Stimulated activated CD4-positive, alpha-beta T cell treated with anti-CD3 and anti-CD28 coated beads, Interleukin-15, amount 100 ng/mL, for 24 hours (primary cell): ENCODE data around the gene LARGE2.
"Not testable (repeated sequence)": the region's sequence is repeated elsewhere in the genome, so short reads cannot be mapped to it uniquely, and the experiment has no call there.

Experiments used
- DNase-seq: peaks from one replicate; pipeline ENCODE4 v3.0.0-alpha.2; 2020

LARGE2 gene

DNA sequence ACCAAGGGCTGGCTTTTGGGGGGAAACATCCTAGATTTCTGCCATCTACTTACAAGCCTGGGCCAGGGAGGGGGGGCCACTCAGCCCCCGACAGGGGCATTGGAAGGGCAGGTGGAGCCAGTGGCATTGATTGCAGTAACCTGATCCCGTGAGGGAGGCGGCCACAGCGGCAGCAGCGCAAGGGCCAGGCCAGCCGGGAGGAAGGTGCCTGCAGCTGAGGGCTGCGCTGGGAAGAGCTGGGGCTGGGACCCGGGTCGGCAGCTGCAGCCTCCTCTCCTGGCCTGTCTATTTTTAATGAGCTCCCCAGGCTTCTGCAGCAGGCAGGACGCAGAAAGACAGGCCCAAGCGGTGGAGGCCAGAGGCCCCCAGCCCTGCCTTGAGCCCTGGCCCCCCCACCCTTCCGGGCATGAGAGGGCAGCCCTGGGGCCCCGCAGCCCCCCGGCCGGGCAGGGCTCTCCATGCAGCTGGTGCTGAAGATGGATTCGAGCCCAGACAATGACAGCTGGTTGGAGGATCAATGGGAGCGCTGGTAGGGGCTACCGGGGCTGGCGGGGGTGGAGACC is 26.0 kb upstream of the LARGE2 start:
- DNase-seq: no peak

DNA sequence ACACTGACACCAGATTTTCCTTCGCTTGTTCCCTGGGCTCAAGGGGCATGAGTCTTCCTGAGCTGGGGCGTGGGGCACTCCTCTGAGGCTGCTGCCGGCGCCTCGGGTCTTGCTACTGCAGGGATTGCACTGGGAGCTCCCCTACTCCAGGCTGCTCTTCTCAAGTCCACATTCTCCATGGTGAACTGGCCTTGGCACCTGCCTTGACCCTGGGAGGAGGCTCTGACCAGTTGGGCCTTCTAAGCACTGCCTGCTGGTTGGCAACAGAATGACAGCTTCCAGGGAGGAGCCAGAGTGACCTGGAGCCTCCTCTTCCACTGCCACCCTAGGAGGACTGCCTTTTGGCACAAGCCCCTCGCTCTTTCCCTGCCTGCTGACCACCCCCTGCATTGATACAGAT is 24.9 kb upstream of the LARGE2 start:
- no peak for DNase-seq

DNA sequence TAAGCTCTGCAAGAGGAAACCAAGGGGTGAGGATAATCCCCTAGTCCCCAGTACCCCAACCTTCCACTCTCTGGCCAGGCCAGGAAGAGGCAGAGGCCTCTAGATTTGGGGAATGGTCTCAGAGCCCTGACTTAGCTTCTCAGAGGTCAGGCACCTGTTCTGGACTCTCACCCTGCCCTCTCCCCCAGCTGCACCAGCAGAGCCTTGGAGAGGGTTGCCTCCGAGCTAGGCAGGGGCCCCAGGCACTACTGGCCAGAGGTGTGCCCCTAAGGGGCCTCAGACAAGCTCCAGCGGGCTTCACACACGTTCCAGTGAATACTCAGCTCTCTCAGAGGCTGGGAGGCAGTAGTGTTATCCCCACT is 23.4 kb upstream of the LARGE2 start:
- DNase-seq: no peak

DNA sequence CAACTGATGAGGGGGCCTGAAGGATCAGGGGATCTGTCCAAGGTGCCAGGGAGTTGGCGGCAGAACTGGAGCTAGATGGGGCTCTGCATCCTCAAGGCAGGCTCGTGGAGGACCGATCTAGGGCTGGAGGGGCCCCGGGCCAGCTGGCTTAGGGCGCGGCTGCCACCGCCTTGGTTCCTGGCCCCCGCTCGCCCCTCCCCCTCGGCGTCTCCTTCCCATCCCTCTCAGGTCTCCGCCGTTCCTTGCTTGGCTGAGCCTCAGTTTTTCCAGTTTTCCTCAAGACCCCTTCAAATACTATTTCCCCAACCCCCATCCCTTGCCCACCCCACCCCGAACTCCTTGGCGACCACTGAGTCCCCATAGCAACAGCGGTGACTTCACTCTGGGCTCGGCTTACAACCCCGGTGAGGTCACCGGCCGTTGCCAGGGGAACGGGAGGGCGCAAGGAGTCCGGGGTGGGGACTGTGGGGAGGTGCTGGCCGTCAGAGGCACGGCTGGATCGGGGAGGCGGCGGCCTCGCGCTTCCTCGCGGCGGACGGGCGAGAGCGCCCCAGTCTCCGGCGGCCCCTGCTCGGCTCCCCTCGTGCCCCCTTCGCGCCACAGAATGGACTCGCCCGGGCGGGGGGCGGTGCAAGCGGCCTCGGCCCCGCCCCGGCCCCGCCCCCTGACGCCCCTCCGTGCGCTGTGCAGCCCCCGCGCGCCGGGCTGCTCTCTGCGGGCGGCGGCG is 22.8 kb upstream of the LARGE2 start:
- DNase-seq: peak; percentile 76

DNA sequence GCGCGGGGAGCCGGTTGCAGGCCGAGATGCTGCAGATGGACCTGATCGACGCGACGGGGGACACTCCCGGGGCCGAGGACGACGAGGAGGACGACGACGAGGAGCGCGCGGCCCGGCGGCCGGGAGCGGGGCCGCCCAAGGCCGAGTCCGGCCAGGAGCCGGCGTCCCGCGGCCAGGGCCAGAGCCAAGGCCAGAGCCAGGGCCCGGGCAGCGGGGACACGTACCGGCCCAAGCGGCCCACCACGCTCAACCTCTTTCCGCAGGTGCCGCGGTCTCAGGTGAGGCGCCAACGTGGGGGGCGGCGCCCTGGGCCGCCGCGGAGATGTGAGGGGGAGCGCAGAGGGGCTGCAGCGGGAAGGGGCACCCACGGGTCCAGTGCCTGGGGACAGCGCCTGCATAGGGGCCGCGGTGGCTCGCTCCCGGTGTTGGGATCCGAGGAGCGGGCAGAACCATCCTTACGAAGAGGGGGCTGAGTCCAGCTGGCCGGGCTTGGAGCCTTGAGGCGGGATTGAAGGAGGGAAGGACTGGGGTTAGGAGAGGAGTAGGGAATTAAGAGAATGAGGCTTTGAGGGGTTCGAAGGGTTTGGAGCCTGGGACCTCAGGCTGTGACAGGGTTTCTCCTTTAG is 22.2 kb upstream of the LARGE2 start:
- not testable (repeated sequence) for DNase-seq

DNA sequence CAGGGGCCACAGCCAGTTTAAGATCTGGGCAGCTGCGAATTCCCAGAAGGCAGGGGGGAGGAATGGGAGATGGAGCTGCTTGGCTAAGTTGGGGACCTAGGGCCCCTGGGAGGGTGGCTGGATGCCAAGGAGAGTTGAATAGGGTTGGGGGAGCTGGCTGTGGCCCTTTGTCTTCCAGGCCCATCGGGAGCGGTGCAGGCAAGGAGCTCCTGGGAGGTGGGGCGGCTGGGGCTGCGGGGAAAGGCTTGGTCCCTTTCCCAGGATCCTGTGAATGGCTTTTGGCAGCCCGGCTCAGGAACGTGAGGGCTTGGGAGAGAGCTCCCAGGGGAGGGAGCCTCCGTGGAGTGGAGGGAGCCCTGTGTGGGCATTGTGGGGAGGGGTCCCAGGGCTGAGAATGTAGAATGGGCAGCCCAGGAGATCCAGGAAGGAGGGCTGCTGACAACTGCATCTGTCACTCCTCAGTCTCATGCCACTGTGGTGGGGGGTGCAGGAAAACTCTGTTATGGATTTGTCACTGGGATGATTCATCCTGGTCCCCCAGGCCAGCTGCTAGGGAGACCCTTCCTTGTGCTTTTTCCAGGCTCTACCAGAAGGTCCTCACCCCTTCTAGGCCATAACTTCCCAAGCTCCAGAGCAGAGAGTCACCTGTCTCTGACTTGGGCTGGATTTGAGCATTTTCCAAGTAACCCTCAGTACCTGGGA is 21.4 kb upstream of the LARGE2 start:
- no peak for DNase-seq

DNA sequence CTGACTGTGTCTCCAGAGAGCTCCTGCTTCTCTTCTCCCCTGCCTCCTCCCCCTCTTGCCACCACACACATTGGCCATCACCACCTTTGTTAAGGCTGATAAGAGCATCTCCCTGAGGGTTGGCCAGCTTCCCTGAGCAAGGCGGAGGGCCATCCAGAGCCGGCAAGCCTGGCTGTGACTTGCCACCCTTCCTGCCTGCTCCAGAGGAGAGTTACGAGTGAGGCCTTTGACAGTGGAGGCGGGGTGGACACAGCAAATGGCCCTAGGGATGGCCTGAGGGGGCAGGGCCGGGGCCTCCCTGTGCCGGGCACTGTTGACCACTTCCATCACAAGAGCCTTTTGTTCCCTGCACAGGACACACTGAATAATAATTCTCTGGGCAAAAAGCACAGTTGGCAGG is 20.8 kb upstream of the LARGE2 start:
- DNase-seq: no peak

DNA sequence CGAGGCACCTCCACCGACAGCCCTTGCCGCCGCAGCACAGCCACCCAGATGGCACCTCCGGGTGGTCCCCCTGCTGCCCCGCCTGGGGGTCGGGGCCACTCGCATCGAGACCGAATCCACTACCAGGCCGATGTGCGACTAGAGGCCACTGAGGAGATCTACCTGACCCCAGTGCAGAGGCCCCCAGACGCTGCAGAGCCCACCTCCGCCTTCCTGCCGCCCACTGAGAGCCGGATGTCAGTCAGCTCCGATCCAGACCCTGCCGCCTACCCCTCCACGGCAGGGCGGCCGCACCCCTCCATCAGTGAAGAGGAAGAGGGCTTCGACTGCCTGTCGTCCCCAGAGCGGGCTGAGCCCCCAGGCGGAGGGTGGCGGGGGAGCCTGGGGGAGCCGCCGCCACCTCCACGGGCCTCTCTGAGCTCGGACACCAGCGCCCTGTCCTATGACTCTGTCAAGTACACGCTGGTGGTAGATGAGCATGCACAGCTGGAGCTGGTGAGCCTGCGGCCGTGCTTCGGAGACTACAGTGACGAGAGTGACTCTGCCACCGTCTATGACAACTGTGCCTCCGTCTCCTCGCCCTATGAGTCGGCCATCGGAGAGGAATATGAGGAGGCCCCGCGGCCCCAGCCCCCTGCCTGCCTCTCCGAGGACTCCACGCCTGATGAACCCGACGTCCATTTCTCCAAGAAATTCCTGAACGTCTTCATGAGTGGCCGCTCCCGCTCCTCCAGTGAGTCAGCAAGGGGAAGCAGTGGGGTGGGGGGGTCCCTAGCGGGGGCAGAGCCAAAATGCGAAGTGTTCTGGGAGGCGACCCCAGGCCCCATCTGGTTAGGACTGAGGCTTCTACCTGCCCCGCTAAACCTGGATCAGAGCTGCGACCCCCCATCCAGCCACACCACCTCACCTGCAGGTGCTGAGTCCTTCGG is 19.7 kb upstream of the LARGE2 start:
- DNase-seq: no peak

DNA sequence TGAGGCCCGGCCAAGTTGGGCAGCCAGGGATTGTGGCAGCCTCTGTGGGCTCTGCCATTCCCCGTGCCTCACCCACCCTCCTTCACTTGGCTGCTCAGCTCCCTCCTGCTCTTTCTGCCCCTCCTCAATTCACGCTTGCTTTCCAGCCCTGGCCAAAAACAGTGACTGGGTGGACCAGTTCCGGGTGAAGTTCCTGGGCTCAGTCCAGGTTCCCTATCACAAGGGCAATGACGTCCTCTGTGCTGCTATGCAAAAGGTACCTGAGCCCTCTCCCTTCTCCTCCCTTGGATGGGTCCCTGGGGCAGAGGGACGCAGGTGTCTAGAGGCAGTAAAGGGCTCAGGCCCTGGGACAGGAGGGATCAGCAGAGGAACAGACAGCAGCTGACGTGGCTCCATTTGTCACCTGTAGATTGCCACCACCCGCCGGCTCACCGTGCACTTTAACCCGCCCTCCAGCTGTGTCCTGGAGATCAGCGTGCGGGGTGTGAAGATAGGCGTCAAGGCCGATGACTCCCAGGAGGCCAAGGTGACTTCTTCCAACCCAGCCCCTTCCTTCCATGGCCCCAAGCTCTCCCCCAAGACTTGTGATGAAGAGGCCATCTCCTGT is 18.0 kb upstream of the LARGE2 start:
- no peak for DNase-seq

DNA sequence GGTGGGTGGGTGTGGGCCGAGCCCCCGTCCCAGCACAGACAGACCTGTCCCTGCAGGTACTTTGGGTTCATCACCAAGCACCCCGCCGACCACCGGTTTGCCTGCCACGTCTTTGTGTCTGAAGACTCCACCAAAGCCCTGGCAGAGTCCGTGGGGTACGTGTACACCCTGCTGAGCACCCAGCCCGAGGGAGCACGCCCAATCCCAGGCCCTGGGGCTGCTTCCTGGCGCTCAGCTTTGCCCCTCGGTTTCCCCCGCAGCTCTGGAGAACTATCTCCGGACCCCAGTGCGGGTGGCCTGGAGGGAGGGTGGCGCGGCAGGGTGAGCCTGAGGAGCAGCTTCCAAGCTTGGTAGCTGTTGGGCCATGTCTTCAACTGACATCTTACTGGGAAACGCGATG is 17.4 kb upstream of the LARGE2 start:
- DNase-seq: no peak

DNA sequence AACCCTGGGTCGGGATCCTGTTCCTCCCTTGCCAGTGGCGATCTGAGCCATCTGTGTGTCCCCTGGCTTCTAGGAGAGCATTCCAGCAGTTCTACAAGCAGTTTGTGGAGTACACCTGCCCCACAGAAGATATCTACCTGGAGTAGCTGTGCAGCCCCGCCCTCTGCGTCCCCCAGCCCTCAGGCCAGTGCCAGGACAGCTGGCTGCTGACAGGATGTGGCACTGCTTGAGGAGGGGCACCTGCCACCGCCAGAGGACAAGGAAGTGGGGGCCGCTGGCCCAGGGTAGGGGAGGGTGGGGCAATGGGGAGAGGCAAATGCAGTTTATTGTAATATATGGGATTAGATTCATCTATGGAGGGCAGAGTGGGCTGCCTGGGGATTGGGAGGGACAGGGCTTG is 16.9 kb upstream of the LARGE2 start:
- not testable (repeated sequence) for DNase-seq

DNA sequence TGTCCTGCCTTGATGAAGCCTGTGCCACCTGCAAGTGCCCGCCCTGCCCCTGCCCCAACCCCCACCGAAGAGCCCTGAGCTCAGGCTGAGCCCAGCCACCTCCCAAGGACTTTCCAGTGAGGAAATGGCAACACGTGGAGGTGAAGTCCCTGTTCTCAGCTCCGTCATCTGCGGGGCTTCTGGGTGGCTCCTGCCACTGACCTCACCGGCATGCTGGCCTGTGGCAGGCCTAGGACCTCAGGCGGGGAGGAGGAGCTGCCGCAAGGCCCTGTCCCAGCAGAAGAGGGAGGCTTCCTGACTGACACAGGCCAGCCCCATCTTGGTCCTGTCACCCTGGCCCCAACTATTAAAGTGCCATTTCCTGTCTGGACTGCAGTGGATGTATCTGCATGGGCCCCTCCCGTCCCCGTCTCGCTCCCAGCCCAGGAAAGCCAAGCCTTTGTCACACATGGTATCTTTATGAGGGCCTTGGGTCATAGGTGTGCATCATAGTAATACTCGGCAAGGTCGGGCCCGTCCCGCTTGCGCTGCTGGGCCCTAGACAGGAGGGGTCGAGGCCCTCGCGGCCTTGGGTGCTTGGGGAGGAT is 16.3 kb upstream of the LARGE2 start:
- DNase-seq: no peak

DNA sequence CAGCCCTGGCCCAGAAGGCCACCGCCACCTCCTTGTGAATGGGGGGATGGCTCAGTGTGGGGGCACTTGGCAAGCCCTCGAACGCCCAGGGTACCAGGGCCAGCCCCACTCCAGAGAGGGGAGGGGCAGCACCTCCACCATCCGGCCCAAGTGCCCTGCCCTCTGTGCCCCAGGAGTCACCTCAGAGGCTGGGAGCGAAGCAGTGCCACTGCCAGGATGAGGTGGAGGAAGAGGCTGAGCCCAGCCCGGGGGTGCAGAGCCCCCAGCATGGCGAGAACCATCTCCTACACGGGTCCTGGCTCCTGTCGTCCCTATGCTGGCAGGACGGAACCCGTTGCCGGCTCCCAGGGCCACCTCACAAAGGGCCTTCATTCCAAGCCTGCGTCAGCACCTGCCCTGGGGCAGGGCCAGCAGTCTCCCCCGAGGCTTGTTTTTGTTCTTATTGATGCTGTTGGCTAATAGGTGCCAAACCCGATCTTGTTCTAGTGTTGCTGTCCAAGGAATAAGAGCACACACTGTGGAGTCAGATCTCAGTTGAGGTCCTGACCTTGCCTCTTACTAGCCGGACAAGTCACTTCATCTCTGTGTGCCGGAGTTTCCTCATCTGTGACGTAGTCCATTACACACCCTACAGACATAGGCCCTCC is 15.4 kb upstream of the LARGE2 start, which contains the start of gene FREY1:
FREY1 (minus strand) TSS at position 307 of the 647 bp plus-strand sequence; CDS start at position 281, 26 bp downstream.
- DNase-seq: no peak

DNA sequence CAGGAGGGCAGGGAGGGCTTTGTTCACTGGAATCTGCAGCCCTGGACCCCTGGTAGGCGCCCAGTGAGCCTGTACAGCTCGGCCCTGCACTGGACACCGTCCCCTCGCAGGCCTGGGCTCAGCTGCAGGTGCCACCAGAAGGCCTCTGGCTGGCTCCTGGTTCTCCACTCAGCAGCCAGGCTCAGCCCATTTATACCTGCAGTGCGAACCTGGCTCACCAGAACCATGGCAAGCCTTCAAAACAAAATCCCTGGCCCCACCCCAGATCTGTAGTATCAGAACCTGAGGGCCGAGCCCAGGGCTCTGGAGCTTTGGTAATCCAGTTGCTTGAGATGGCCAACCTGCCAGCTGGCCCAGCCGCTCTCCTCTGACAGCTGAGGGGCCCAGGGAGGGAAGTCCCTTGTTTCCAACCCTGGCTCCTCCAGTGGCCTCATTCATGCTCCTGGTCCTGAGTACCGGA is 14.5 kb upstream of the LARGE2 start:
- no peak for DNase-seq

DNA sequence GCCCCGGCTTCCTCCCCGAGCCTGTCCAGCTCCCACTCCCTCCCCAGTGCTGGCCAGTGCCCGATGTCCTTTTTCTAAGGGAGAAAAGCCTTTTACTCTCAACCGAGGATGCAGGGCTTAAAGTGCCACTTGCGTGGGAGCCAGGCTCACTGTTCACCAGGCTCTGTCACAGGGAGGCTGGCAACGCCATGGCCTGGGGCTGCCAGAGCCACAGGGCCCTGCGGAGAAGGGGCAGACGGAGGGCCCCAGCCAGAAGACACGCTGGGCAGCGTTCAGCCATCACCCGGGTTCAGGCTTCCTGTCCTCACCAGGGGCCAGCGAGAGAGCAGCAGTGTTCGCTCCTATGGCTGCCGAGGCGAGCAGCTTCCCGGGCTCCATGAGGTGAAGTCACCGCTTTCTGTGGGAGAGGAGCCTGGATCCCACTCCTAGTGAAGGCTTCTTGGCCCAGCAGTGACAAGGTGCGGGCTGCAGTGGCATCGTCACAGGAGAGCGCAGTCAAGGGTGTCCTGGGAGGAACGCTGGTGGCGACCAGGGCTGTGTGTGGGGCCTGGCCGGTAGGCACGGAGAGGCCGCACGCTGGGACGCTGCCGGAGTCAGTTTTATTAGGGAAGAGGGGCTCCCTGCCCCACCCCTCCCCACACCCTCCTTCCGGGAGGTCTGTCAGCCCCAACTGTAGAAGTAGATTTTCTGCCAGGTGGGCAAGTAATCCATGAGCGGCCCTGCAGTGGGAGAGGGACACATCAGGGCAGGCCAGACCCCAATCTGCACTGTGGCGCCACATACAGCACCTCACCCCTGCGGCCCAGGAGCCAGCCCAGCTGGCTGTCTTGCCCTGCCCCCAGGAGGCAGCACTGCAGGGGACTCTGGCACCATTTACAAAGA is 12.6 kb upstream of the LARGE2 start:
- DNase-seq: no peak

DNA sequence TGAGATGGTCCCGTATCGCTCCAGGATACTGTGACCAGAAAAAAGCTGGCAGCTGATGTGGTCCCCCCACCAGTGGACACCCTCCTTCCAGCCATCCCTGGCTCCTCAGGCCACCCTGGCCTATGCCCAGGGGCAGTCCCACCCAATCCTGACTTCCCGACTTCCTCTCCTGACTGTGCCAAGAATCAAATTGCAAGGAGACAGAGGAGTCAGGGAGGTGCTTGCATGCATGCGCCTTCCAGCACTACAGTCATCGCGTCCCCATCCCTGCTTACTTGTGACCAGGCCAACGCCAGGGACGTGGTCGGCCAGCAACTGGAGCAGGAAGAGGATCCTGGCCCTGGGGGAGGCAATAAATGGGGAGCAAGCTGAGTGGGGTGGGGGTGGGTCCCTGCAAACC is 11.8 kb upstream of the LARGE2 start:
- no peak for DNase-seq

DNA sequence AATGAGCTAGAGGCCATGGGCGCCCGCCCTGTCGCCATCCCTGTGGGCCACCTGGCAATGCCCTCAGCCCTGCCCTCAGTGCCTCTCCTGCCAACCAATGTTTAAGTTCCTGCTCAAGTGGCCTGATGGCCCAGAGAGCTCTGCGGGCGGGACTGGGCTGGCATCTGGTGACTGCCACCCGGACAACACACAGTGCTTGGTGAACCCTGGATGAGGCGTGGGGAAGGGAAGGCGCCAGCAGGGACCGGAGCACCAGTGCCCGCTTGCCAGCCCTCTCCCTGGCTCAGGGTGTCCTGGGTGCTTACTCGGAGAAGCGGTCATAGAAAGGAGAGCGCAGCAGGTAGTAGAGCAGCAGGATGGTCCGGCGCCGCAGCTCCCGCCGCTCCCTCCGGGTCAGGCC is 8.9 kb upstream of the LARGE2 start:
- DNase-seq: no peak

DNA sequence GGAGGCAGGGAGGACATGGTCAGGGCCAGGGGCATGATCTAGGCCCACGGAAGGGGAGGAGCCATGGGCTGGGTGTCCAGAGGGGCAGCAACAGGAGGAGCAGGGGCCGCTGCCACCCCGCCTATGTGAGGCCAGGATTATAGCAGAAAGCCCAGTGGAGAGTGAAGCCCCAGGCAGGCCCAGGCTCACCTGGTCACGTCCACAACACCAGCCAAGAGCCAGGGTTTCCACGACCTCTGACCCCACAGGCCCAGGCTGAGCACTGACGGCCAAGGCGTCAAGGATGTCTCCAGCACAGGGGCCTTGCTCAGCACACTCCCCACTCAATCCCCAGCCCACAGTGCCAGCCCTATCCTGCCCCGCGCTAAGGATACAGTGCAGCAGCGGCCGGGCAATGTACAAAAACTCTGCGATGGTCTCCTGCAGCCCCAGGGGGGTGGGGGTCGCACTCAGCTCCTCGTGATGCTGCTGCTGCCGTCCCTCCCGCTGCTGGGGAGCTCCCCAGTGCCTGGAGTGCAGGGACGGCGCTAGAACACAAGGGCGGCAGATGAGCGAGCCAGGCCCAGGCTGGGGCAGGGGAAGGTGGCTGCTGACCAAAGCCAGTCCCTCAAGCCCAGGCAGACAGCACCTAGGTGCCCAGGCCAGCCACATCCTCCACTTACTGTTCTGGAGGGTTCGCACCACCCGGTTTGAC is 8.4 kb upstream of the LARGE2 start:
- DNase-seq: no peak

DNA sequence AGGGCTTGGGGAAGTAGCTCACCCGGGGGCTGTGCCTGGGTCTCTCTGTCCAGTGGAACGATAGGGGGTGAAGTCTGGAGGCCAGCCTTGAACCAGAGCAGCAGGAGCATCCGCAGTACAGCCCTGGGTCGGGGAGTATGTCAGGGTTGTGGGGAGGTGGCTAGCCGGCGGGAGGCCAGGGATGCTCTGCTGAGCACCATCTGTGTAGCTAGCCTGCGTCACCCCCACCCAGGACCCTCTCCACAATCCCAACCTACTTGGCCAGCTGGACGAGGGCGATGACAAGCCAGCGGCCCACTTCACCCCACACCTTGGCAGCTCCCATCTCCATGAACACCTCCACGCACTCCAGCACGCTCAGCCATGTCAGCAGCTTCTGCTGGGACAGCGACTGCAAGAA is 7.0 kb upstream of the LARGE2 start:
- no peak for DNase-seq

DNA sequence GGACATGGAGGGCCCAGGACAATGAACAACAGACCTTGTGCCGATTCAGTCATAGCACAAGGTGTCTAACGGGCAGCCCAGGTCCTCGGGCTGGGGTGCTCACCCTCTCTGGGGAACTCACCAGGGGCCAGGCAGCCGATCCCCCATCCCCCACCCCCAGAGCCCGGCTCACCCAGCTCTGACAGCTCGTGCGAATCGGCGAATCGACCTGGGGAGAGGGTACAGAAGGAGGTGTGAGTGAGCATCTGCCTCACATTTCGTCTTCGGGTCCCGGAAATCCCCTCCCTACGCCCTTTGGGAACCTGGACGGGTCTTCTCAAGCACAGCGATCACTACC is 5.2 kb upstream of the LARGE2 start:
- DNase-seq: no peak
